ENCODE results near the gene PRG3. TPM values are rescaled to one million over a fixed set of nuclear protein-coding genes. Genes with fewer than 3 reads are reported as not detected.

PRG3 gene
- total and polyA plus RNA-seq, 9 of the 15 experiments (the other 6 are each of a cell fraction or from before 2014, with no cell fraction given) = 0.18 to 0.55 (median 0.38) TPM; not detected in 6

- TF ChIP-seq ZNF695 (CRISPR knock-in tag; IDR thresholded peaks at IDR 0.05) (no peak), NELFE (IDR thresholded peaks at IDR 0.05; ENCODE audit: insufficient read depth, insufficient read length) (no peak), CBX8 (IDR thresholded peaks at IDR 0.05; ENCODE audit: borderline replicate concordance, extremely low read depth, low read depth, low read length, poor library complexity, severe bottlenecking) (no peak), MBD1 (CRISPR knock-in tag; IDR thresholded peaks at IDR 0.05) (no peak), ASH1L (IDR thresholded peaks at IDR 0.05; ENCODE audit: borderline replicate concordance, low read depth, partially characterized antibody) (peak; percentile 45), KDM1A (IDR thresholded peaks at IDR 0.05) (peak in 1 of 2 experiments; percentile 96; a peak in 2 of 4 replicates), TGIF2 (CRISPR knock-in tag; IDR thresholded peaks at IDR 0.05) (no peak), ZNF212 (CRISPR knock-in tag; IDR thresholded peaks at IDR 0.05) (no peak), RUNX1 (IDR thresholded peaks at IDR 0.05; ENCODE audit: low read depth) (no peak), OTX1 (CRISPR knock-in tag; IDR thresholded peaks at IDR 0.05) (peak; percentile 70; the same call in 1 of the 2 replicates), TFAM (CRISPR knock-in tag; conservative IDR thresholded peaks at IDR 0.05) (no peak), ZEB2 (IDR thresholded peaks at IDR 0.05) (no peak; the same call in 1 of the 2 replicates), IRF2 (CRISPR knock-in tag; IDR thresholded peaks at IDR 0.05) (no peak), ZNF655 (CRISPR knock-in tag; IDR thresholded peaks at IDR 0.05) (no peak), ESRRB (CRISPR knock-in tag; IDR thresholded peaks at IDR 0.05; ENCODE audit: borderline replicate concordance) (no peak), MIER1 (IDR thresholded peaks at IDR 0.05; ENCODE audit: low read depth) (peak; percentile 27; the same call in 1 of the 2 replicates), RNF2 (IDR thresholded peaks at IDR 0.05) (peak; percentile 55; the same call in 1 of the 2 replicates), HEY1 (CRISPR knock-in tag; IDR thresholded peaks at IDR 0.05; ENCODE audit: borderline replicate concordance) (no peak), NFE2 (IDR thresholded peaks at IDR 0.05; ENCODE audit: low read depth) (no peak), LARP7 (IDR thresholded peaks at IDR 0.05) (peak; percentile 71; the same call in 1 of the 2 replicates), FOXJ2 (tag; IDR thresholded peaks at IDR 0.05) (no peak), ZNF436 (CRISPR knock-in tag; IDR thresholded peaks at IDR 0.05) (no peak)
- TF ChIP-seq, protein P1, sequence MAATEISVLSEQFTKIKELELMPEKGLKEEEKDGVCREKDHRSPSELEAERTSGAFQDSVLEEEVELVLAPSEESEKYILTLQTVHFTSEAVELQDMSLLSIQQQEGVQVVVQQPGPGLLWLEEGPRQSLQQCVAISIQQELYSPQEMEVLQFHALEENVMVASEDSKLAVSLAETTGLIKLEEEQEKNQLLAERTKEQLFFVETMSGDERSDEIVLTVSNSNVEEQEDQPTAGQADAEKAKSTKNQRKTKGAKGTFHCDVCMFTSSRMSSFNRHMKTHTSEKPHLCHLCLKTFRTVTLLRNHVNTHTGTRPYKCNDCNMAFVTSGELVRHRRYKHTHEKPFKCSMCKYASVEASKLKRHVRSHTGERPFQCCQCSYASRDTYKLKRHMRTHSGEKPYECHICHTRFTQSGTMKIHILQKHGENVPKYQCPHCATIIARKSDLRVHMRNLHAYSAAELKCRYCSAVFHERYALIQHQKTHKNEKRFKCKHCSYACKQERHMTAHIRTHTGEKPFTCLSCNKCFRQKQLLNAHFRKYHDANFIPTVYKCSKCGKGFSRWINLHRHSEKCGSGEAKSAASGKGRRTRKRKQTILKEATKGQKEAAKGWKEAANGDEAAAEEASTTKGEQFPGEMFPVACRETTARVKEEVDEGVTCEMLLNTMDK (IDR thresholded peaks at IDR 0.05; ENCODE audit: borderline replicate concordance, insufficient read depth, low read depth, low read length, poor library complexity, severe bottlenecking) = no peak
- TF ChIP-seq, protein P2, sequence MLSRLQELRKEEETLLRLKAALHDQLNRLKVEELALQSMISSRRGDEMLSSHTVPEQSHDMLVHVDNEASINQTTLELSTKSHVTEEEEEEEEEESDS (CRISPR knock-in tag; IDR thresholded peaks at IDR 0.05) = no peak
Measured at GRCh38 chr11:57426929-57427726, 46.2 kb upstream of the PRG3 start, which contains the start of gene SLC43A3 (continued).

Data from K562 (cell line).